Stimulated activated naive B cell treated with anti-CD40 and anti-IgM and Interleukin-4, amounts not matched to agents 10 μg/mL and 1 μg/mL and 100 μg/mL, for 72 hours (primary cell): ENCODE measurements around the gene GJA3.
A peak's percentile ranks its signal among the peaks of the same experiment; 100 is the strongest.

Experiments
- ATAC-seq, 2 donors: fragments of 150-1000 bp; cut with Tn5 transposase; replicated peaks; 2 replicates each; pipeline ENCODE4 v1.10.0; 2021; ENCODE audit warnings: moderate library complexity in 1 of 2
- DNase-seq: peaks from one replicate; pipeline ENCODE4 v3.0.0; 2021
- H3K27ac Mint-ChIP-seq: one replicate; pipeline ENCODE4 v1.8.0; 2022; ENCODE audit warnings: mild to moderate bottlenecking, mixed read lengths
- H3K27me3 Mint-ChIP-seq, 2 donors: one replicate each; pipeline ENCODE4 v1.8.0; 2022; ENCODE audit warnings: mixed read lengths in 2 of 2
- H3K36me3 Mint-ChIP-seq, 2 donors: one replicate each; pipeline ENCODE4 v1.8.0; 2022; ENCODE audit warnings: mixed read lengths in 2 of 2, mild to moderate bottlenecking in 1 of 2
- H3K4me1 Mint-ChIP-seq, 2 donors: one replicate each; pipeline ENCODE4 v1.8.0; 2022; ENCODE audit warnings: mixed read lengths in 2 of 2, mild to moderate bottlenecking in 1 of 2
- H3K4me3 Mint-ChIP-seq, 2 donors: one replicate each; pipeline ENCODE4 v1.8.0; 2022; ENCODE audit warnings: mild to moderate bottlenecking in 2 of 2, mixed read lengths in 2 of 2, moderate library complexity in 1 of 2
- H3K9me3 Mint-ChIP-seq, 2 donors: one replicate each; pipeline ENCODE4 v1.8.0; 2022; ENCODE audit warnings: mixed read lengths in 2 of 2, mild to moderate bottlenecking in 1 of 2

The GJA3 gene

DNA sequence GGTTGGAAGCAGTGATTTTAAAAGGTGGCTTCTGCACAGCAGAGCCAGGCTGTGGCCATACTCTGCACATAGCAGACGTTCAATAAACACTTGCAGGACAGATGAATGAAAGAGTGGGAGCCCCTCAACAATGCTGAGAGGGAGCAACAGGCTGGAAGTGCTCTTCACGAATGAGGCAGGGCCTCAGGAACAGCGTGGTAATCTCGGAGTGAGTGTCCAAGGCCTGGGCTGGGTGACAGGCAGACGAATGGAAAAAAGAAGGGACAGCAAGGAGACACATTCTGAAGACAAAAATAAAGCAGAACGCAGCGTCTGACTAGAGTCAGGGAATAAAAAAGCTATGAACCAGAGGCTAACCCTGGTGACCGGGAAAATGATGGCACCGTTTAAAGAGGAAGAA lies 11.1 kb downstream of the GJA3 start:
- no peaks in the 10 kb centered on the region for H3K4me1 Mint-ChIP-seq
- H3K36me3 Mint-ChIP-seq, result no peaks in the 10 kb centered on the region
- DNase-seq (no peak), ATAC-seq (no peak)
- H3K9me3 Mint-ChIP-seq, result no peaks in the 10 kb centered on the region
- no peak overlapping the region for H3K4me3 Mint-ChIP-seq
- peaks cover 38 to 59% of the 10 kb centered on the region in 2 donors for H3K27me3 Mint-ChIP-seq
- no peak overlapping the region for H3K27ac Mint-ChIP-seq

GRCh38 chr13:20148501-20149183 lies 12.2 kb downstream of the GJA3 start:
- DNase-seq (no peak), ATAC-seq (peak; percentile 47 to 57)
- H3K4me1 Mint-ChIP-seq, result no peaks in the 10 kb centered on the region
- H3K27ac Mint-ChIP-seq, result no peak overlapping the region
- no peak overlapping the region for H3K4me3 Mint-ChIP-seq
- no peaks in the 10 kb centered on the region for H3K9me3 Mint-ChIP-seq
- H3K27me3 Mint-ChIP-seq, result peaks cover 49 to 70% of the 10 kb centered on the region in 2 donors
- no peaks in the 10 kb centered on the region for H3K36me3 Mint-ChIP-seq

GRCh38 chr13:20146381-20146780 lies 14.5 kb downstream of the GJA3 start:
- H3K36me3 Mint-ChIP-seq, result peaks cover 0 to 4% of the 10 kb centered on the region in 2 donors
- no peak overlapping the region for H3K4me3 Mint-ChIP-seq
- no peak for ATAC-seq
- DNase-seq, result no peak
- H3K27me3 Mint-ChIP-seq, result peaks cover 60 to 80% of the 10 kb centered on the region in 2 donors
- peaks cover 0 to 1% of the 10 kb centered on the region in 2 donors for H3K4me1 Mint-ChIP-seq
- no peak overlapping the region for H3K27ac Mint-ChIP-seq
- no peaks in the 10 kb centered on the region for H3K9me3 Mint-ChIP-seq

- Mint-ChIP-seq H3K9me3 (no peaks in the 10 kb centered on the region), H3K27me3 (peaks cover 55 to 77% of the 10 kb centered on the region in 2 donors), H3K4me1 (peaks cover 0 to 1% of the 10 kb centered on the region in 2 donors), H3K4me3 (no peak overlapping the region), H3K27ac (no peak overlapping the region), H3K36me3 (peaks cover 0 to 4% of the 10 kb centered on the region in 2 donors)
- ATAC-seq (no peak), DNase-seq (no peak)
Observed at GRCh38 chr13:20145521-20145920, 15.3 kb downstream of the GJA3 start.

GRCh38 chr13:20144141-20144850 lies 16.6 kb downstream of the GJA3 start:
- peaks cover 0 to 1% of the 10 kb centered on the region in 2 donors for H3K4me1 Mint-ChIP-seq
- H3K4me3 Mint-ChIP-seq, result no peak overlapping the region
- no peak overlapping the region for H3K27ac Mint-ChIP-seq
- H3K36me3 Mint-ChIP-seq, result peaks cover 0 to 4% of the 10 kb centered on the region in 2 donors
- no peaks in the 10 kb centered on the region for H3K9me3 Mint-ChIP-seq
- H3K27me3 Mint-ChIP-seq, result peaks cover 45 to 69% of the 10 kb centered on the region in 2 donors
- no peak for DNase-seq
- ATAC-seq, result no peak

- peaks cover 40 to 61% of the 10 kb centered on the region in 2 donors for H3K27me3 Mint-ChIP-seq
- peaks cover under 1 to 1% of the 10 kb centered on the region in 2 donors for H3K4me1 Mint-ChIP-seq
- ATAC-seq, result no peak
- DNase-seq, result no peak
- peak overlapping the region in 1 of 2 donors; percentile 29 for H3K4me3 Mint-ChIP-seq
- no peaks in the 10 kb centered on the region for H3K9me3 Mint-ChIP-seq
- H3K36me3 Mint-ChIP-seq, result peaks cover 0 to 4% of the 10 kb centered on the region in 2 donors
- no peak overlapping the region for H3K27ac Mint-ChIP-seq
Observed at GRCh38 chr13:20142927-20143480, 17.8 kb downstream of the GJA3 start.

DNA sequence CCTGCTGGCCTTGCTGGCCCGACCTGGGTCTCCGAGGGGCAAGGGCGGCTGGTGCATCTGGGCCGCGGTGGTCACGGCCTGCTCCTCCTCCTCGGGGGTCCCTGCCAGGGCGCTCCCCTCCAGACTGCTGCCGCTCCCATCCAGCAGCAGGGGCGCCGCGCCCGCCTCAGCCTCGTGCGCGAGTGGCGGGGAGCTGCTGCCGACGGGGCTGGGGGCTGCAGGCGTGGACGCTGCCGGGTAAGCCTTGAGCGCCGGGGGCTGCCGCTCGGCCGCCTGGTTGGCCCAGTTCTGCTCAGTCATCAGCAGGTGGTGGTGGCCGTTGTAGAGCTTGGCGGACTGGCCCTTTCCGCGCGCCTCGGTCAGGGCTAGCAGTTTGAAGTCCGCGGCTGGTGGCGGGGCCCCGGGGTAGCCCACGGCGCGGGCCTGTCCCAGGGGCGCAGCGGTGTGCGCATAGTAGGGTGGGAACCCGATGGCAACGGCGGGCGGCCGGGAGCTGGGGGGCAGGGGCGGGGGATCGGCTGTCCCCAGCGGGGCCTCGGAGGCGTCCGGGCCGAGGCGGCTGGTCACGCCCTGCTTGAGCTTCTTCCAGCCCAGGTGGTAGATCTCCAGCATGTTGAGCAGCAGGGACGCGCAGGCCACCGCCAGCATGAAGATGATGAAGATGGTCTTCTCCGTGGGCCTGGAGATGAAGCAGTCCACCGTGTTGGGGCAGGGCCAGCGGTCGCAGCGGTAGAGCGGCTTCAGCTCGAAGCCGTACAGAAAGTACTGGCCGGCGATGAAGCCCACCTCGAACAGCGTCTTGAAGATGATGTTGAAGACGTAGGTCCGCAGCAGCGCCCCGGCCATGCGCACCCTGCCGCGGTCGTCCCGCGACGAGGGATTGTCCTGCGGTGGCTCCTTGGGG lies 18.6 kb downstream of the GJA3 start:
- Mint-ChIP-seq H3K27ac (no peak overlapping the region), H3K36me3 (peaks cover 0 to 4% of the 10 kb centered on the region in 2 donors), H3K9me3 (no peaks in the 10 kb centered on the region), H3K4me3 (no peak overlapping the region), H3K4me1 (peaks cover 6 to 8% of the 10 kb centered on the region in 2 donors), H3K27me3 (peaks cover 47 to 69% of the 10 kb centered on the region in 2 donors)
- DNase-seq (no peak), ATAC-seq (no peak)

- H3K4me3 Mint-ChIP-seq, result no peak overlapping the region
Observed at GRCh38 chr13:20141238-20142022, 19.4 kb downstream of the GJA3 start.

GRCh38 chr13:20140487-20140886 lies 20.4 kb downstream of the GJA3 start:
- ATAC-seq (no peak), DNase-seq (no peak)
- Mint-ChIP-seq H3K36me3 (peaks cover 0 to 4% of the 10 kb centered on the region in 2 donors), H3K27ac (no peak overlapping the region), H3K27me3 (peaks cover 42 to 53% of the 10 kb centered on the region in 2 donors), H3K9me3 (no peaks in the 10 kb centered on the region), H3K4me3 (no peak overlapping the region), H3K4me1 (peaks cover 6 to 8% of the 10 kb centered on the region in 2 donors)

More at GRCh38 chr13:20141238-20142022, 19.4 kb downstream of the GJA3 start:
- peaks cover 0 to 4% of the 10 kb centered on the region in 2 donors for H3K36me3 Mint-ChIP-seq
- H3K27me3 Mint-ChIP-seq, result peaks cover 48 to 63% of the 10 kb centered on the region in 2 donors
- H3K27ac Mint-ChIP-seq, result no peak overlapping the region
- H3K9me3 Mint-ChIP-seq, result no peaks in the 10 kb centered on the region
- peaks cover 6 to 8% of the 10 kb centered on the region in 2 donors for H3K4me1 Mint-ChIP-seq
- ATAC-seq (no peak), DNase-seq (no peak)

DNA sequence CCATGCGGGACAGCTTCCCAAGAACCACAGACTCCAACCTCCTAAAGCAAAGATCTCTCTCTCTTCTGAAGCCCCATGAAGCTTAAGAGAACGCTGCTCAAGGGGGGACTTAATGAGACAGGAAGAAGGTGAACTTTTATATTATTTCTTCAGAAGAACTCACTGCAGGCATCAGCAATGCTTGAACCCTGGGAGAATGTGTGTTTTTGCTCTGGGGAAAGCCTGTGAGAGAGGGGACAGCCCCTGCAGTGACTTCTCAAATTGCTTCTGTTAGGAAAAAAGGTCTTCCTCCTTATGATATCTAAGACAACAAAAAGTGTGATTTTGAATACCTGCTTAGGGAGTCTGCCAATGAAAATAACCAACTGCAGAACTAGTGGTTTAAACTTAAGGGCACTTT lies 23.0 kb downstream of the GJA3 start:
- peaks cover 0 to under 1% of the 10 kb centered on the region in 2 donors for H3K36me3 Mint-ChIP-seq
- no peaks in the 10 kb centered on the region for H3K9me3 Mint-ChIP-seq
- H3K4me1 Mint-ChIP-seq, result peaks cover 5 to 8% of the 10 kb centered on the region in 2 donors
- H3K4me3 Mint-ChIP-seq, result no peak overlapping the region
- peaks cover 26 to 36% of the 10 kb centered on the region in 2 donors for H3K27me3 Mint-ChIP-seq
- DNase-seq, result no peak
- no peak overlapping the region for H3K27ac Mint-ChIP-seq
- ATAC-seq, result peak; percentile 51 to 56

GRCh38 chr13:20136781-20137703 lies 23.8 kb downstream of the GJA3 start:
- DNase-seq (no peak), ATAC-seq (peak; percentile 68 to 70)
- H3K9me3 Mint-ChIP-seq, result no peaks in the 10 kb centered on the region
- H3K4me3 Mint-ChIP-seq, result peak overlapping the region in 1 of 2 donors; percentile 8
- H3K36me3 Mint-ChIP-seq, result no peaks in the 10 kb centered on the region
- peaks cover 5 to 8% of the 10 kb centered on the region in 2 donors for H3K4me1 Mint-ChIP-seq
- no peak overlapping the region for H3K27ac Mint-ChIP-seq
- peaks cover 22 to 33% of the 10 kb centered on the region in 2 donors for H3K27me3 Mint-ChIP-seq

DNA sequence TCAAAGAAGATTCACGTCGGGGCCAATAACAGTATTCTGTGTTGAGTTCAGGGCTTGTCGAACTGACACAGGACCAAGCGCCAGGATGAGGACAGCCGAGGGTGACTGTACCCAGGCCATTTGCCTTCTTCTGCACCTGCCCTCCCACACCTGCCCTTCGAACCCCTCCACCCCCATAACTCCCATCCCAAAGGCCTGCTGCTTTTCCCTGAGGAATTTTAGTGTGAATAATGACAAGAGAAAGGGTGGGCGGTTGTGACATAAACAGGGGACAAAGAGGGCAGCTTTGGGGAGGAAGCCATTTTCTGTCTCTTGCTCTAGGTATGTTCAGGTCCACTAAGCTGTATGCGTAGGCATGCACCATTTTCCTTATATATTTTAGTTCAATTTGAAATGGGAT lies 26.1 kb downstream of the GJA3 start:
- Mint-ChIP-seq H3K36me3 (no peaks in the 10 kb centered on the region), H3K27ac (no peak overlapping the region), H3K4me1 (peaks cover 5 to 8% of the 10 kb centered on the region in 2 donors), H3K4me3 (no peak overlapping the region), H3K27me3 (peaks cover 14 to 18% of the 10 kb centered on the region in 2 donors), H3K9me3 (no peaks in the 10 kb centered on the region)
- DNase-seq, result no peak
- ATAC-seq, result no peak
